ENCODE results near the gene ORM1.

ORM1 gene

GRCh38 chr9:114348906-114349482 lies 26.1 kb downstream of the ORM1 start (continued):
- TF ChIP-seq ZNF280D (tag by site-specific recombination; IDR thresholded peaks at IDR 0.05) (no peak), ZEB2 (tag by site-specific recombination; IDR thresholded peaks at IDR 0.05) (peak; percentile 74; the same call in 1 of the 2 replicates), ZIC2 (tag by site-specific recombination; IDR thresholded peaks at IDR 0.05) (peak; percentile 70), ZBTB8A (tag by site-specific recombination; IDR thresholded peaks at IDR 0.05) (no peak), ZNF335 (tag by site-specific recombination; conservative IDR thresholded peaks at IDR 0.05) (0 out of 2 replicates have a peak, but pooled peaks have one; percentile 9), PRDM10 (tag by site-specific recombination; IDR thresholded peaks at IDR 0.05) (peak; percentile 84), ZXDB (tag by site-specific recombination; IDR thresholded peaks at IDR 0.05) (peak; percentile 92), ZSCAN30 (tag by site-specific recombination; IDR thresholded peaks at IDR 0.05) (no peak), FEZF1 (tag by site-specific recombination; IDR thresholded peaks at IDR 0.05) (peak; percentile 68), ZBTB26 (tag by site-specific recombination; optimal IDR thresholded peaks at IDR 0.05) (no peak), ZNF214 (tag by site-specific recombination; IDR thresholded peaks at IDR 0.05; ENCODE audit: borderline replicate concordance) (no peak), YY1 (tag by site-specific recombination; IDR thresholded peaks at IDR 0.05) (no peak), BCL11B (tag by site-specific recombination; IDR thresholded peaks at IDR 0.05; ENCODE audit: low read depth) (no peak), ZNF366 (tag by site-specific recombination; conservative IDR thresholded peaks at IDR 0.05) (peak; percentile 66), ZNF341 (tag by site-specific recombination; IDR thresholded peaks at IDR 0.05; ENCODE audit: low read depth) (no peak), ZNF133 (tag by site-specific recombination; IDR thresholded peaks at IDR 0.05) (no peak), ZNF221 (tag by site-specific recombination; IDR thresholded peaks at IDR 0.05; ENCODE audit: borderline replicate concordance) (no peak), ZNF274 (IDR thresholded peaks at IDR 0.05; ENCODE audit: low read length) (no peak), ZNF274 (tag by site-specific recombination; IDR thresholded peaks at IDR 0.05; ENCODE audit: borderline replicate concordance) (no peak), ZNF362 (tag by site-specific recombination; IDR thresholded peaks at IDR 0.05) (peak; percentile 62; the same call in 1 of the 2 replicates), ZNF292 (tag by site-specific recombination; IDR thresholded peaks at IDR 0.05; ENCODE audit: borderline replicate concordance, low read depth) (no peak), ZBTB20 (tag by site-specific recombination; IDR thresholded peaks at IDR 0.05) (no peak), ZNF394 (tag by site-specific recombination; IDR thresholded peaks at IDR 0.05; ENCODE audit: borderline replicate concordance) (no peak), PATZ1 (tag by site-specific recombination; IDR thresholded peaks at IDR 0.05) (0 out of 2 replicates have a peak, but pooled peaks have one; percentile 62), IKZF3 (tag by site-specific recombination; IDR thresholded peaks at IDR 0.05) (peak; percentile 16; the same call in 1 of the 2 replicates), MYNN (tag by site-specific recombination; IDR thresholded peaks at IDR 0.05; ENCODE audit: borderline replicate concordance) (peak; percentile 53; the same call in 1 of the 2 replicates), ZNF19 (tag by site-specific recombination; IDR thresholded peaks at IDR 0.05; ENCODE audit: low read depth) (no peak), SALL2 (tag by site-specific recombination; IDR thresholded peaks at IDR 0.05; ENCODE audit: borderline replicate concordance) (no peak), GLIS1 (tag by site-specific recombination; IDR thresholded peaks at IDR 0.05) (peak; percentile 93)

All from HEK293 (cell line).